Breast epithelium (tissue), 3 donors: Measurements from ENCODE around the gene PMPCB.

Experiments
- POLR2A ChIP-seq: fragments of 450-650 bp; IDR thresholded peaks from one replicate; pipeline ENCODE4 v1.6.1; 2016; ENCODE audit warnings: antibody characterized with exemption, mild to moderate bottlenecking, moderate library complexity
- TF ChIP-seq, protein P1 (sequence below), 3 donors: fragments of 450-650 bp; IDR thresholded peaks; one replicate each; pipeline ENCODE4 v1.5.1; 2016 to 2017; ENCODE audit warnings: antibody characterized with exemption in 3 of 3, mild to moderate bottlenecking in 3 of 3, moderate library complexity in 3 of 3

DNA sequence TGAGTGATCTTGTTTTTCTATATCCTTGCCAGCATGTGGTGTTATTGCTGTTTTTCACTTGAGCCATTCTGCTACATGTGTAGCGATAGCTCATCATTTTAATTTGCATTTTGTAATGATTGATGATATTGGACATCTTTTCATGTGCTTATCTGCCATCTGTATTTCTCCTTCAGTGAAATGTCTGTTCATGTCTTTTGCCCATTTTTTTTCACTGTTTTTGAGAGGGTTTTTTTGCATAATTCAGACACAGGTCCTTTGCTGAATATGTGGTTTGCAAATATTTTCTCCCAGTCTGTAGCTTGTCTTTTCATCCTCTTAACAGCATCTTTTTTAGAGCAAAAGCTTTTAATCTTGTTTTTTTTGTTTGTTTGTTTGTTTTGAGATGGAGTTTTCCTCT, 3.7 kb upstream of the PMPCB start:
- no peak for TF ChIP-seq POLR2A
- TF ChIP-seq, protein P1, sequence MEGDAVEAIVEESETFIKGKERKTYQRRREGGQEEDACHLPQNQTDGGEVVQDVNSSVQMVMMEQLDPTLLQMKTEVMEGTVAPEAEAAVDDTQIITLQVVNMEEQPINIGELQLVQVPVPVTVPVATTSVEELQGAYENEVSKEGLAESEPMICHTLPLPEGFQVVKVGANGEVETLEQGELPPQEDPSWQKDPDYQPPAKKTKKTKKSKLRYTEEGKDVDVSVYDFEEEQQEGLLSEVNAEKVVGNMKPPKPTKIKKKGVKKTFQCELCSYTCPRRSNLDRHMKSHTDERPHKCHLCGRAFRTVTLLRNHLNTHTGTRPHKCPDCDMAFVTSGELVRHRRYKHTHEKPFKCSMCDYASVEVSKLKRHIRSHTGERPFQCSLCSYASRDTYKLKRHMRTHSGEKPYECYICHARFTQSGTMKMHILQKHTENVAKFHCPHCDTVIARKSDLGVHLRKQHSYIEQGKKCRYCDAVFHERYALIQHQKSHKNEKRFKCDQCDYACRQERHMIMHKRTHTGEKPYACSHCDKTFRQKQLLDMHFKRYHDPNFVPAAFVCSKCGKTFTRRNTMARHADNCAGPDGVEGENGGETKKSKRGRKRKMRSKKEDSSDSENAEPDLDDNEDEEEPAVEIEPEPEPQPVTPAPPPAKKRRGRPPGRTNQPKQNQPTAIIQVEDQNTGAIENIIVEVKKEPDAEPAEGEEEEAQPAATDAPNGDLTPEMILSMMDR (IDR thresholded peaks at IDR 0.05): no peak
